ENCODE results near the gene CDHR2.

The CDHR2 gene

DNA sequence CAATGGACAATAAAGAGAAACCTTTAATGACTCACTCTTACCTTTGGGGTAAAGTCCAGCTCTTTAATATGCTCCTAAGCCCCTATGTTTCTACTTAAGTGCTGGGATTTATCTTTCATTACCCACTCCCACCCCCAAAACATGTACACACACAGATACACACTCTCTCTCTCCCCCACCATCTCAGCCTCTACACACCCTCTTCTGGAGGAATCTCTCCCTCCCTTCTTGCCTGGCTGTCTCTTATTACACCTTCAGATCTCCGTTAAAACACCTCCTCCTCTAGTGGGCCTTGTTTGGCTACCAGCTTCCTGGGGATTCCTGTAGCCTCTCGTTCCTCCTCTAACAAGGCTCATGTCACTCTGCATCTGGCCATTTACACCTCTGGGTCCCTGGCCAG lies 53.9 kb downstream of the CDHR2 start:
- H3K27ac ChIP-seq, result no peak overlapping the region
- TF ChIP-seq, protein P1, sequence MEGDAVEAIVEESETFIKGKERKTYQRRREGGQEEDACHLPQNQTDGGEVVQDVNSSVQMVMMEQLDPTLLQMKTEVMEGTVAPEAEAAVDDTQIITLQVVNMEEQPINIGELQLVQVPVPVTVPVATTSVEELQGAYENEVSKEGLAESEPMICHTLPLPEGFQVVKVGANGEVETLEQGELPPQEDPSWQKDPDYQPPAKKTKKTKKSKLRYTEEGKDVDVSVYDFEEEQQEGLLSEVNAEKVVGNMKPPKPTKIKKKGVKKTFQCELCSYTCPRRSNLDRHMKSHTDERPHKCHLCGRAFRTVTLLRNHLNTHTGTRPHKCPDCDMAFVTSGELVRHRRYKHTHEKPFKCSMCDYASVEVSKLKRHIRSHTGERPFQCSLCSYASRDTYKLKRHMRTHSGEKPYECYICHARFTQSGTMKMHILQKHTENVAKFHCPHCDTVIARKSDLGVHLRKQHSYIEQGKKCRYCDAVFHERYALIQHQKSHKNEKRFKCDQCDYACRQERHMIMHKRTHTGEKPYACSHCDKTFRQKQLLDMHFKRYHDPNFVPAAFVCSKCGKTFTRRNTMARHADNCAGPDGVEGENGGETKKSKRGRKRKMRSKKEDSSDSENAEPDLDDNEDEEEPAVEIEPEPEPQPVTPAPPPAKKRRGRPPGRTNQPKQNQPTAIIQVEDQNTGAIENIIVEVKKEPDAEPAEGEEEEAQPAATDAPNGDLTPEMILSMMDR (conservative IDR thresholded peaks at IDR 0.05), result no peak

DNA sequence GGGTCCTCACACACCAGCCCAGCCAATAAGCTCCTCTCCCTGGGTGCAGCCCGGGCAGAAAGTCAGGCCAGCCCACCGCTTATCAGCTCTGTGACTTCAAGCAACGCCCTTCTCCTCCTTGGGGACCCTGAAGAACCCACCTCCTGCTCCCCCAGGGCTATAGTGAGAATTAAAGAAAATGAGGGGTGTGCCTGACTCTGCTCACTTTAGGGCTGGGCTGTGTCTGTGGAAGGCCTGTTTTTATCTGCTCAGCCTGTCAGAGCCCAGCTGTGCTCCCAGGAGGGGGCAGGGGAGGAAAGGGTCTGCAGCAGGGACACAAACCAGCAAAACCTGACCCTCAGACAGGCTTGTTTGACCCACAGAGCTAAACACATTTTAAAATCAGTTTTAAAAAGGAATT lies 56.9 kb downstream of the CDHR2 start:
- no peak overlapping the region for H3K27ac ChIP-seq
- TF ChIP-seq, protein P1 (conservative IDR thresholded peaks at IDR 0.05), result no peak

DNA sequence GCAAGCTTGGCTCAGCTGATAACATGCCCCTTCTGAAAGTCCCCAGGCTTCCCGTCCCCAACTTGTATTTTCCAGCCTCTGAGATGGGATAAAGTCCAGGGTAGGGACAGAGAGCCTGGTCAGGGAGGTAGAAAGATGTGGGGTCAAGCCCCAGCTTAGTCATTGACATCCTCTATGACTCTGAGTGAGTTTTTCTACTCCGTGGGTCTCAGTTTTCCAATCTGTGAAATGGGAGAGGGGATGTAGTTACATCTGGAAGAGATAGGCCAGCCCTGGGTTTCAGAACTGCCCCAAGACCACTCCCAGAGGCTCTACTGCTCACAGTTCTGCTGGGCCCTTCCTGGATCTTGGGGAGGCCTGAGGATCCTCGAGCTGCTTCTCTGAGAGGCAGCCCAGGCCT lies 57.7 kb downstream of the CDHR2 start:
- TF ChIP-seq, protein P1 (conservative IDR thresholded peaks at IDR 0.05), result no peak
- H3K27ac ChIP-seq, result no peak overlapping the region

DNA sequence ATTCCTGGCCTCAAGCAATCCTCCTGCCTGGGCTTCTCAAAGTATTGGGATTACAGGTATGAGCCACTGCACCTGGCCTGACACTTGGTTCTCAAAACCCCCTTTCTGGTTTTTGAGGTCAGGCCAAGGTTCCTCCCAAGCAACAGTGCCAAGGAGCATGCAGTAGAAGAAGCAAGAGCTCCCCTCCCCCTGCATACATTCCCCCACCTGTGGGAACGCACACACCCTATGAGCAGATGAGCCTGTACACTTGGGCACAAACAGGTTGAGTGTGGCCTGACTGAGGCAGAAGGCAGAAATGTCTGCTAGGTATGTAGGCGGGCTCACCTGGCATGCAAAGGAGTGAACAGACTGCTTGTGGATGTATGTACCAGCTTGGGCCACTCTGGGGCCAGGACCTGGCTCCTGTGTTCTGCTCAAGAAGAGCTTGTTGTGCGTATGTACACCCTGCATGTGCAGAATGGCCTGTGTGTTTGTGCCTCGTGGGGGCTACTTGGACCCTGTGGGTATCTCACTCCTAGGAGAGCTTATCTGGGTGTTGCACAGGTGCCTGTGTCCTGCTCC lies 59.1 kb downstream of the CDHR2 start:
- H3K27ac ChIP-seq, result no peak overlapping the region
- TF ChIP-seq, protein P1 (conservative IDR thresholded peaks at IDR 0.05), result no peak

DNA sequence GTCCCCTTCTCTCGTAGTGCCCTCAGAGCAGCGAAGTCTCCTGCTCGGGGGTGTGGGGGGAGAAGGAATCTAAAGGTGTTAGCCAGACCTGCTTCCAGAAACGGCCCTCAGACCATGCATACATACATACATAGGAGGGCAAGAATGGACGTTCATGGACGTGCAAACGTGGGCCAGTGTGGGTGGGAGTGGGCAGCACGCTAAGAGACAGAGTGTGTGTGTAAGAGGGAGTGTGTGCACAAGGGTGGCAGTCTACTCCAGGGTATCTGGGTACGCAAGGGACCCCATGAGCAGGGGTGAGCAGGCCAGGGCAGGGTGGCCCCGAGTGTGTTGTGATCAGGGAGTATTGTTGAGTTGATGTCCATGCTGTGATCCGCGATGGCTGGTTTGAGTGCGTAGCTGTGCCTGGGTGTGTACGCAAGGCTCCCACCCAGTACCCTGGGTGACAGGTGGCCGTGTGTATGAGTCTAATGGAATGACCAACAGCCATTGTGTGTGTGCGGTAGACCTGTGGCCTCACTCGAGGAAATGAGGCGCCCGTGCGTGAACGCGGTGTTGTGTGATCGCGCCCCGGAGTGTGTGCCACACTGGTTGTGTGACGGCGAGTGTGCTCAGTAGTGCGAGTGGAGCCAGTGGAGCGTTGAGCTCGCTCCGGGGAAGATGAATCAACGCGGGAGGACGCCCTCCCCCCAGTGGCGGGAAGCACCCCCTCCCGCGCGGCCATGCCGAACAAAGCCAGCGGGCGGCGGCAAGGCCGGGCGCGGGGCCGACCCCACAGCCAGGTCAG lies 60.0 kb downstream of the CDHR2 start:
- peak overlapping the region; percentile 95 for H3K27ac ChIP-seq
- TF ChIP-seq, protein P1 (conservative IDR thresholded peaks at IDR 0.05), result no peak

DNA sequence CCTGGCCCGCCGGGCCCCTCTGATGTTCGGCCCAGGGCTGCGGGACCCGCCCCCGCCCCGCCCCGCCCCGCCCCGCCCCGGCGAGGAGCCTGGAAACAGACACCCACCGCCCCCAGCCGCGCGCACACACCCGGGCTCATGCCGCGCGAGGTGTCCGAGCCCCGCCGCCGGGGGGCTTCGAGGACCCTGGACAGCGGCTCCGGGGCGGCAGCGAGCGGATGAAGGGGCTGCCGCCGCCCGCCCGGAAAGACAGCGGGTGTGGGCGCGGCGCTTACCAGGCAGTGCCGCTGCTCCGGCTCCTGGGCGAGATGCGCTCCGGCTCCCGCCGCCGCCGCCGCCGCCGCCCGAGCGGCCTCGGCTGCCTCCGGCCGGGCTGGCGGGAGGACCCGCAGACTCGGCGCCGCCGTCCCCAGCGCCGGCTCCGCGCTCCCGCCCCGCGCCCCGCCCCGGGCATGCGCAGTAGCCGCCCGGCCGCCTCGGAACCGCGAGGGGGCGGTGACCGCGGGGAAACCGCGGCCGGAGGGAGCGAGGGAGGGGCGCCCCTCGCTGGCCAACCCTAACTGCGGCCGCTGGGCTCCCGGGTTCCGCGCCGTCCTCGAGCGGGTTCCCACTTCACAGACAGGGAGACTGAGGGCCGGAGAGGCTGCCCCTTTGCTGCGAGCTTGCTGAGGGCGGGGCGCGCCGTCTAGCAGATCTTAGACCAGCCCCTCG lies 60.7 kb downstream of the CDHR2 start, which contains the start of gene GPRIN1:
Gene GPRIN1, minus strand, starts transcription at position 433 of the 711 bp plus-strand sequence. CDS start 10,322 bp downstream, outside the sequence.
- TF ChIP-seq, protein P1 (conservative IDR thresholded peaks at IDR 0.05), result peak; percentile 74
- peak within 1 kb of the TSS; percentile 95 for H3K27ac ChIP-seq

DNA sequence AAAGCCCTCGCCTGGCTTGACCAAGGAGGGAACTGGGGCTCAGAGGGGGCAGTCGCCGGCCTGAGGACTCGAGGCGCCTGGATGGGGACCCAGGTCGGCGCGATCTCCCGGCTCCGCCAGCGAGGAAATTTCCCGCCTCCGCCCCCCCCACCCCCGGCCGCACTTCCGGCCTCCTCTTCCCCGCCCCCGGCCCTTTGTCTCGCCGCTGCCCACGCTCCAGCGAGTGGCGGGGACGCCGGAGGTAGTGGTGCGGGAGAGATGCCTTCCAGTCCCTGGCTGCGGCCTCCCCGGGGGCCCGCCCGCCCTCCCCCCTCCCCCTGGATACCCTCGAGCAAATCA lies 61.3 kb downstream of the CDHR2 start:
- TF ChIP-seq, protein P1 (conservative IDR thresholded peaks at IDR 0.05), result peak; percentile 33

More for the DNA sequence above, 61.3 kb downstream of the CDHR2 start:
- H3K27ac ChIP-seq, result peak overlapping the region; percentile 95

Measured in VCaP (cell line).